ENCODE results near the gene AHSG.

Gene AHSG

DNA sequence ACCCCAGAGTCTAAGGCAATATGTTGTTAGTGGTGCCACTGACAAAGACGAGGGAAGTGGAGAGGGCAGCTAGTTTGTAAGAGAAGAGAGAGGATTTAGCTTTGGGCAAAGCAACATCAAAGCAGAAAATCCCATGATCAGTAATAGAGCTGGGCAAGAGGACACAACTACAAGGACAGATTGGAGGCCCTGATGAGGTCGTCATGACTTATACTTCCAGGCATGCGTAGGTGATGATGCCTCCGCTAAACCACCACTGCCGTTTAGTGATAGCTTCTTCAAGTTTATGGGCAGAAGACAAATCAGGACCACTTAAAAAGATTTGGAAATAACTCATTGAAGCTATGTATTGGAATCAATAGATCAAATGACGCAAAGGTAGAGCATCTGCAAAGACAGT, 55.6 kb downstream of the AHSG start:
- no peak for DNase-seq (ENCODE audit: low read depth)

DNA sequence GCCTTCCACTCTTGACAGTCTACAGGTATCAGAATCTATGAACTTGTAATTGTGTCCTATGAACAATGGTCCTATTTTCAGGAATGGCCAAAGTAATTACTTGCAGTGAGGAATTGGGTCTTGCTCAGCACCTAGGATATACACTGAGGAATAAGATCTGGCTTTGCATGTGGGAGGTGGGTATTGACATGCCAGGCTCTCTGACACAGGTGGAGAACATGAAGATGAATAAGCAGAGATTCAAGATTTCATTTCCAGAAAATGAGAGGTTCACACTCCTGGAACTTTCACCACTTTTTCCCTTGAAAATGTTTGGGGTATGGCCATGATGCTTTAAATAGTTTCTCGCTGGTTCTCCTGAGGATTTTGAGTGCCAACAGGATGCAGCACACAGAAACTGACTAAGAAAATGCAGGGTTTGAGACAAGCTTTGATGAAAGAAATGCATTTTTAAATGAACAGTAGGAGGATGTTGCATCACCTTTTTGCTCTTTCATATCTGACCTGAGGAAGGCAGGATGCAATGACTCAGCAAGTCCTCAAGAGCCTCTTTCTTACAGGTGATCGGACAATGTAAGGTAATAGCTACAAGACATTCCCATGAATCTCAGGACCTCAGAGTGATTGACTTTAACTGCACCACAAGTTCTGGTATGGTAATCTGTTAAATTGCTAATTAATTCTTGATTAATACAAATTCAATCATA, 56.7 kb downstream of the AHSG start:
- no peak for DNase-seq (ENCODE audit: low read depth)
- no peak overlapping the region for H3K4me3 ChIP-seq (ENCODE audit: low read depth, low read length)

More for the DNA sequence above, 55.6 kb downstream of the AHSG start:
- no peak overlapping the region for H3K4me3 ChIP-seq (ENCODE audit: low read depth, low read length)

DNA sequence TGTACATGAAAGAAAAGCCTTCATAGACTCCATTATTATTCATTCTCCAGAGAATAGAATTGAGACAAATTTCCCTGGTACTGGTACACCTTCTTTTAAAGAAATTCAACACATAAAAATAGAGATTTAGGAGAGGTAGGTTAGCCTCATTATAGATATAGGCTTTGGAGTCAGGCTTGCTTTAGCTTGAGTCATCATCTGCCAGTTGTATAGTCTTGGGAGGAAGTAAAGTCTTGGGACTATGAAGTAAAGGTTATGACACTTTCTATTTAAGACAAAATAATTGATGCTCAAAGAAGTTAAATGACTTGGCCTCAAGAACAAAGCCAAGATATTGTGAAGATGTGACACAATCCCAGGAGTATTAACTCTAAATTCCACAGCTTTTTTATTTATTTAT, 57.3 kb downstream of the AHSG start:
- H3K4me3 ChIP-seq (ENCODE audit: low read depth, low read length), result no peak overlapping the region
- DNase-seq (ENCODE audit: low read depth), result no peak
